ENCODE measurements around the gene MKX.

The MKX gene

GRCh38 chr10:27626890-27627289 lies 118.7 kb downstream of the MKX start:
- no peak overlapping the region; the same call in 1 of the 2 replicates for H2AFZ ChIP-seq (ENCODE audit: low read length)
- H3K36me3 ChIP-seq (ENCODE audit: insufficient read depth, low read length), result no peaks in the 10 kb centered on the region
- no peaks in the 10 kb centered on the region for H3K9me3 ChIP-seq (ENCODE audit: insufficient read depth, low read depth, low read length)
- no peaks in the 10 kb centered on the region for H4K20me1 ChIP-seq (ENCODE audit: insufficient read depth, low read length, poor library complexity, severe bottlenecking)
- no peak for TF ChIP-seq EZH2phosphoT487 (IDR thresholded peaks at IDR 0.05; ENCODE audit: borderline replicate concordance)
- TF ChIP-seq CTCF (conservative IDR thresholded peaks at IDR 0.05; ENCODE audit: low read length), result no peak
- H3K79me2 ChIP-seq (ENCODE audit: insufficient read depth, low read length), result no peaks in the 10 kb centered on the region
- H3K27me3 ChIP-seq (ENCODE audit: insufficient read depth, low read length, poor library complexity, severe bottlenecking), result no peaks in the 10 kb centered on the region
- no peaks in the 10 kb centered on the region for H3K9me2 ChIP-seq (replicated peaks; ENCODE audit: low read depth, low read length)
- no peak overlapping the region for H3K4me2 ChIP-seq (ENCODE audit: low read depth, low read length, poor library complexity, severe bottlenecking)
- no peaks in the 10 kb centered on the region for H3F3A ChIP-seq (ENCODE audit: low read depth)
- no peak overlapping the region for H3K4me3 ChIP-seq (ENCODE audit: low read length, poor library complexity, severe bottlenecking)
- H3K9ac ChIP-seq (ENCODE audit: low read depth, low read length, poor library complexity, severe bottlenecking), result no peak overlapping the region
- H3K4me1 ChIP-seq (ENCODE audit: insufficient read depth, low read length, poor library complexity, severe bottlenecking), result no peaks in the 10 kb centered on the region

GRCh38 chr10:27625452-27626211 lies 120.0 kb downstream of the MKX start:
- Histone ChIP-seq H3K9me2 (replicated peaks; ENCODE audit: low read depth, low read length) (no peaks in the 10 kb centered on the region), H3K79me2 (ENCODE audit: insufficient read depth, low read length) (no peaks in the 10 kb centered on the region), H3K27me3 (ENCODE audit: insufficient read depth, low read length, poor library complexity, severe bottlenecking) (no peaks in the 10 kb centered on the region), H3K36me3 (ENCODE audit: insufficient read depth, low read length) (no peaks in the 10 kb centered on the region), H3K4me3 (ENCODE audit: low read length, poor library complexity, severe bottlenecking) (no peak overlapping the region), H3K4me1 (ENCODE audit: insufficient read depth, low read length, poor library complexity, severe bottlenecking) (no peaks in the 10 kb centered on the region), H3K4me2 (ENCODE audit: low read depth, low read length, poor library complexity, severe bottlenecking) (no peak overlapping the region), H2AFZ (ENCODE audit: low read length) (no peak overlapping the region), H3F3A (ENCODE audit: low read depth) (no peaks in the 10 kb centered on the region), H4K20me1 (ENCODE audit: insufficient read depth, low read length, poor library complexity, severe bottlenecking) (no peaks in the 10 kb centered on the region), H3K9me3 (ENCODE audit: insufficient read depth, low read depth, low read length) (no peaks in the 10 kb centered on the region), H3K9ac (ENCODE audit: low read depth, low read length, poor library complexity, severe bottlenecking) (no peak overlapping the region)
- no peak for TF ChIP-seq CTCF (conservative IDR thresholded peaks at IDR 0.05; ENCODE audit: low read length)
- no peak for TF ChIP-seq EZH2phosphoT487 (IDR thresholded peaks at IDR 0.05; ENCODE audit: borderline replicate concordance)

- Histone ChIP-seq H3F3A (ENCODE audit: low read depth) (no peaks in the 10 kb centered on the region), H4K20me1 (ENCODE audit: insufficient read depth, low read length, poor library complexity, severe bottlenecking) (no peaks in the 10 kb centered on the region), H3K9ac (ENCODE audit: low read depth, low read length, poor library complexity, severe bottlenecking) (no peak overlapping the region), H2AFZ (ENCODE audit: low read length) (no peak overlapping the region), H3K79me2 (ENCODE audit: insufficient read depth, low read length) (no peaks in the 10 kb centered on the region), H3K4me1 (ENCODE audit: insufficient read depth, low read length, poor library complexity, severe bottlenecking) (no peaks in the 10 kb centered on the region), H3K9me3 (ENCODE audit: insufficient read depth, low read depth, low read length) (no peaks in the 10 kb centered on the region), H3K4me2 (ENCODE audit: low read depth, low read length, poor library complexity, severe bottlenecking) (no peak overlapping the region), H3K27me3 (ENCODE audit: insufficient read depth, low read length, poor library complexity, severe bottlenecking) (no peaks in the 10 kb centered on the region), H3K36me3 (ENCODE audit: insufficient read depth, low read length) (no peaks in the 10 kb centered on the region), H3K9me2 (replicated peaks; ENCODE audit: low read depth, low read length) (no peaks in the 10 kb centered on the region), H3K4me3 (ENCODE audit: low read length, poor library complexity, severe bottlenecking) (no peak overlapping the region)
- TF ChIP-seq EZH2phosphoT487 (IDR thresholded peaks at IDR 0.05; ENCODE audit: borderline replicate concordance), result no peak
- no peak for TF ChIP-seq CTCF (conservative IDR thresholded peaks at IDR 0.05; ENCODE audit: low read length)
Measured at GRCh38 chr10:27624941-27625340, 120.7 kb downstream of the MKX start.
